Testis (tissue), 3 donors: Measurements from ENCODE around the gene NLGN1. TPM values are rescaled to one million over a fixed set of nuclear protein-coding genes. Genes with fewer than 3 reads are reported as not detected.

Experiments used
- DNase-seq: peaks from one replicate; pipeline ENCODE4 v3.0.0-alpha.2; 2019
- H3K27ac ChIP-seq, 2 donors: fragments of 200-600 bp; sonication (generic); one replicate each; pipeline ENCODE4 v1.5.1; 2019
- H3K27me3 ChIP-seq: fragments of 200-600 bp; sonication (generic); one replicate; pipeline ENCODE4 v1.5.1; 2019
- H3K36me3 ChIP-seq: fragments of 200-600 bp; sonication (generic); one replicate; pipeline ENCODE4 v1.5.1; 2017; ENCODE audit warnings: low read depth; ENCODE audit errors: missing control alignments
- H3K4me1 ChIP-seq: fragments of 200-600 bp; sonication (generic); one replicate; pipeline ENCODE4 v1.5.1; 2019
- H3K4me3 ChIP-seq, 2 donors: fragments of 200-600 bp; sonication (generic); one replicate each; pipeline ENCODE4 v1.5.1; 2017 to 2019
- H3K9me3 ChIP-seq: fragments of 200-600 bp; sonication (generic); one replicate; pipeline ENCODE4 v1.5.1; 2017
- POLR2A ChIP-seq: fragments of 450-650 bp; IDR thresholded peaks from one replicate; pipeline ENCODE4 v1.6.1; 2017; ENCODE audit warnings: antibody characterized with exemption, mild to moderate bottlenecking, moderate library complexity
- WGBS, 2 donors: methylation state at CpG; one replicate each; pipeline ENCODE4 v1.1.5; 2018; 5-methylcytosine and 5-hydroxymethylcytosine counted together
- intact Hi-C: fragments of 100-400 bp; cut with DNase I; formaldehyde crosslinking; loops from one replicate; pipeline ENCODE4 v1.15.1; 2023; ENCODE audit warnings: low total_unique reads
- polyA plus RNA-seq: library from polyadenylated mRNA; stranded (reverse); fragments of 350-450 nt; fragmentation: Illumina TruSeq; extraction: RNeasy Lipid Tissue Mini Kit (QIAGEN cat#74804); gene quantifications from one replicate; pipeline ENCODE4 v1.2.3, GENCODE V29; 2014; ENCODE audit warnings: low read depth, low replicate concordance; ENCODE audit not compliant: insufficient read depth
- total RNA-seq, 2 donors: library from RNA; depleted of rRNA; stranded (reverse); fragments of >200 nt; gene quantifications; one replicate each; pipeline ENCODE4 v1.2.3, GENCODE V29; 2016
- TF ChIP-seq, protein P1 (sequence below), 3 experiments: fragments of 450-650 bp in 2 of 3; fragments of 200-600 bp in 1 of 3; sonication (generic) in 1 of 3; IDR thresholded peaks; one replicate each; pipeline ENCODE4 v1.5.1; 2016 to 2019; ENCODE audit warnings: antibody characterized with exemption in 3 of 3, mild to moderate bottlenecking in 2 of 3, moderate library complexity in 1 of 3

Gene NLGN1
- total and polyA plus RNA-seq, 3 donors from 2014 or later, result 10.6 to 19.2 (median 15.5) TPM

DNA sequence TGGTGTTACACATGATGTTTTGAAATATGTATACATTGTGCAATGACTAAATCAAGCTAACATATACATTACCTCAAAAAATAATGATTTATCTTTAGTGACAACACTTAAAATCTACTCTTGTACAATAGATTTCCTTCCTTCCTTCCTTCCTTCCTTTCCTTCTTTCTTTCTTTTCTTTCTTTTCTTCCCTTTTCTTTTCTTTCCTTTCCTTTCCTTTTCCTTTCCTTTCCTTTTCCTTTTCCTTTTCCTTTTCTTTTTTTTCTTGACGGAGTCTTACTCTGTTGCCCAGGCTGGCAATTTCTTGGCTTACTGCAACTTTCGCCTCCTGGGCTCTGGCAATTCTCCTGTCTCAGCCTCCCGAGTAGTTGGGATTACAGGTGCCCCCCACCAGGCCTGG is 170.5 kb downstream of the NLGN1 start:
- DNase-seq, result no peak
- Histone ChIP-seq H3K36me3 (no peaks in the 10 kb centered on the region), H3K4me3 (no peak overlapping the region), H3K27ac (no peak overlapping the region), H3K4me1 (no peaks in the 10 kb centered on the region), H3K27me3 (no peaks in the 10 kb centered on the region), H3K9me3 (no peaks in the 10 kb centered on the region)
- TF ChIP-seq POLR2A, result no peak
- TF ChIP-seq, protein P1, sequence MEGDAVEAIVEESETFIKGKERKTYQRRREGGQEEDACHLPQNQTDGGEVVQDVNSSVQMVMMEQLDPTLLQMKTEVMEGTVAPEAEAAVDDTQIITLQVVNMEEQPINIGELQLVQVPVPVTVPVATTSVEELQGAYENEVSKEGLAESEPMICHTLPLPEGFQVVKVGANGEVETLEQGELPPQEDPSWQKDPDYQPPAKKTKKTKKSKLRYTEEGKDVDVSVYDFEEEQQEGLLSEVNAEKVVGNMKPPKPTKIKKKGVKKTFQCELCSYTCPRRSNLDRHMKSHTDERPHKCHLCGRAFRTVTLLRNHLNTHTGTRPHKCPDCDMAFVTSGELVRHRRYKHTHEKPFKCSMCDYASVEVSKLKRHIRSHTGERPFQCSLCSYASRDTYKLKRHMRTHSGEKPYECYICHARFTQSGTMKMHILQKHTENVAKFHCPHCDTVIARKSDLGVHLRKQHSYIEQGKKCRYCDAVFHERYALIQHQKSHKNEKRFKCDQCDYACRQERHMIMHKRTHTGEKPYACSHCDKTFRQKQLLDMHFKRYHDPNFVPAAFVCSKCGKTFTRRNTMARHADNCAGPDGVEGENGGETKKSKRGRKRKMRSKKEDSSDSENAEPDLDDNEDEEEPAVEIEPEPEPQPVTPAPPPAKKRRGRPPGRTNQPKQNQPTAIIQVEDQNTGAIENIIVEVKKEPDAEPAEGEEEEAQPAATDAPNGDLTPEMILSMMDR (IDR thresholded peaks at IDR 0.05), result no peak
- WGBS, 2 donors, result 90 to 94% methylated on average over 3 of the region's 3 CpGs
- intact Hi-C loops, result no loop called here

DNA sequence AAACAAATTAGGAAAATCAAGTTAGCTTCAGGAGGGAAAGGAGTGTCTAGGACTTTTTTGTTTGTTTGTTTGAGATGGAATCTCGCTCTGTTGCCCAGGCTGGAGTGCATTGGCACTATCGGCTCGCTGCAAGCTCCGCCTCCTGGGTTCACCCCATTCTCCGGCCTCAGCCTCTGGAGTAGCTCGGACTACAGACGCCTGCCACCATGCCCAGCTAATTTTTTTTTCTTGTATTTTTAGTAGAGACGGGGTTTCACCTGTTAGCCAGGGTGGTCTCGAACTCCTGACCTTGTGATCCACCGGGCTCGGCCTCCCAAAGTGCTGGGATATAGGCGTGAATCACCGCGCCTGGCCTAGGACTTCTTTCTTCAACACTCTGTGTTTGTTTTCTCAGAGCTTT is 171.1 kb downstream of the NLGN1 start:
- no peak overlapping the region for H3K4me3 ChIP-seq
- intact Hi-C loops, result no loop called here
- H3K4me1 ChIP-seq, result no peaks in the 10 kb centered on the region
- TF ChIP-seq, protein P1 (IDR thresholded peaks at IDR 0.05), result no peak
- DNase-seq, result no peak
- no peaks in the 10 kb centered on the region for H3K36me3 ChIP-seq
- H3K27ac ChIP-seq, result no peak overlapping the region
- 87 to 92% methylated on average over 14 of the region's 14 CpGs for WGBS, 2 donors
- H3K27me3 ChIP-seq, result no peaks in the 10 kb centered on the region
- H3K9me3 ChIP-seq, result no peaks in the 10 kb centered on the region

GRCh38 chr3:173583496-173583895 is 186.0 kb downstream of the NLGN1 start:
- Histone ChIP-seq H3K36me3 (no peaks in the 10 kb centered on the region), H3K4me3 (no peak overlapping the region), H3K27ac (no peak overlapping the region), H3K4me1 (no peaks in the 10 kb centered on the region), H3K9me3 (no peaks in the 10 kb centered on the region), H3K27me3 (no peaks in the 10 kb centered on the region)
- 93 to 96% methylated on average over 2 of the region's 2 CpGs for WGBS, 2 donors
- intact Hi-C loops, result no loop called here
- TF ChIP-seq POLR2A, result no peak
- TF ChIP-seq, protein P1 (IDR thresholded peaks at IDR 0.05), result no peak
- DNase-seq, result no peak

DNA sequence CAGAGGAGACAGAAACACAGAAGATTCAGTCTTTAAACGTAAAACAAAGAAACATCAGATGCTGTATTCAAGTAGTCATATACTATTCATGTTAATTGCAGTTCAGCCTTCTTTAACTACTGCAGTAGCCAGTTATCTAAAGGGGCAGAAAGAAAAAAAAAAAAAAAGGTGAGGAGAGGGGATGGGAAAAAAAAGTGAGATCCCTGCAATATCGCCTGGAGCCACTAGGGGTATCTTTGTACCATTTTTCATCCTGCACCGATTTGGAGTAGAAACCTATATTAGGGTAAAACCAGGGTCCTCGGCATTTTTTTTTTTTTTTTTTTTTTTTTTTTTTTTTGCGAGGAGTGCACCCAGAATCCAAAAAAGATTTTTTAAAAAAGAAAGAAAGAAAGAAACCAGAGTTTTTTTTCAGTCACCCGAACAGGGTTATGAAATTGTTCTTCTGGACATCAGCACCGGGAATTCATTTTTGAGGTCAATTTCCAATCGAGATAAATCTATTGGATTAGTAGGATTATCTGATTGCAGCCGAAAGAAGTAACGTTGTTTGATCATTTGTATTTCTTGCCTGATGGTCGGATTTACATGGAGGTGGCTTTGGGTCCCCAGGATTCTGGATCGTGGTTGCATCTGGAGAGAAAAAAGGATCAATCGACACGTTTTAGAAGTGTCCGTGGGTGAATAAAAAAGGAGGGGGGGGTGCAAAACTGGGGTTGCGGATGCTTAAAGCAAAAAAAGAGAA is 186.7 kb downstream of the NLGN1 start:
- TF ChIP-seq POLR2A, result no peak
- TF ChIP-seq, protein P1 (IDR thresholded peaks at IDR 0.05), result peak; percentile 50 to 78 (median 58)
- Histone ChIP-seq H3K9me3 (no peaks in the 10 kb centered on the region), H3K36me3 (no peaks in the 10 kb centered on the region), H3K27me3 (no peaks in the 10 kb centered on the region), H3K4me1 (no peaks in the 10 kb centered on the region), H3K4me3 (peak overlapping the region; percentile 55 to 59), H3K27ac (peak overlapping the region; percentile 58 to 63)
- 4 to 5% methylated on average over 16 of the region's 16 CpGs for WGBS, 2 donors
- intact Hi-C loops, result no loop called here
- peak; percentile 45 for DNase-seq
